K562 (cell line): Measurements from ENCODE around the gene HS3ST4. TPM values are rescaled to one million over a fixed set of nuclear protein-coding genes. Genes with fewer than 3 reads are reported as not detected.

Experiments used
- ATAC-seq: fragments of 200-7000 bp; cut with Tn5 transposase; 3 replicates; pipeline ENCODE4 v1.9.1; 2020; ENCODE audit warnings: moderate library complexity
- BruUV-seq: library from RNA; stranded (reverse); fragments of 400-500 nt; replicated peaks from 2 replicates; lab custom pipeline; 2021; lab: Mats Ljungman, UMichigan
- CTCF ChIA-PET: fragments of 300-600 bp; formaldehyde crosslinking; extraction: SDS; loops from one replicate; lab custom pipeline; 2021; ENCODE audit warnings: low intra/inter-chr PET ratio; lab: Yijun Ruan, JAX
- POLR2A ChIA-PET: fragments of 300-600, 350-650 bp; sonication (Branson Sonifier 250); formaldehyde crosslinking; extraction: SDS; loops from one replicate; lab custom pipeline; 2021; ENCODE audit warnings: antibody characterized with exemption, inconsistent platforms; lab: Yijun Ruan, JAX
- DNase-seq, 4 experiments: peaks; one replicate each; pipeline versions ENCODE4 v3.0.0 to v3.0.0-alpha.2; 2011 to 2018; ENCODE audit warnings: low spot score in 3 of 4, mixed read lengths in 3 of 4; ENCODE audit errors: extremely low read depth in 1 of 4
- FAIRE-seq: peaks from 2 replicates; lab custom pipeline; 2011; peaks lifted over from hg19 to GRCh38; lab: Jason Lieb, UNC
- H2AFZ ChIP-seq: 2 replicates; pipeline ENCODE4 v1.6.0; 2011; ENCODE audit warnings: low read depth, low read length, control low read depth, inconsistent platforms
- H3K27ac ChIP-seq: fragments of 200-600 bp; 3 replicates; pipeline ENCODE4 v1.8.0; 2011; ENCODE audit warnings: low read depth, mild to moderate bottlenecking, control low read depth, inconsistent platforms, low read length, moderate library complexity, mixed read lengths; ENCODE audit errors: extremely low read depth
- H3K27me3 ChIP-seq, 2 experiments: fragments of 300-600 bp in 1 of 2; 2 replicates in 1 of 2; 3 replicates in 1 of 2; pipeline versions ENCODE4 v1.6.0 to v1.8.0; 2011; ENCODE audit warnings: inconsistent platforms in 2 of 2, low read length in 2 of 2, mild to moderate bottlenecking in 1 of 2, mixed read lengths in 1 of 2, moderate library complexity in 1 of 2; ENCODE audit not compliant: control insufficient read depth in 2 of 2, insufficient read depth in 2 of 2
- H3K36me3 ChIP-seq: fragments of 300-600 bp; 3 replicates; pipeline ENCODE4 v1.8.0; 2011; ENCODE audit warnings: mild to moderate bottlenecking, low read length, inconsistent platforms; ENCODE audit not compliant: control insufficient read depth, insufficient read depth
- H3K4me1 ChIP-seq, 2 experiments: fragments of 200-600 bp in 1 of 2; replicated peaks in 1 of 2; 2 replicates in 1 of 2; 3 replicates in 1 of 2; pipeline versions ENCODE4 v1.5.1 to v1.8.0; 2011; ENCODE audit warnings: inconsistent platforms in 2 of 2, low read length in 2 of 2, mild to moderate bottlenecking in 1 of 2, mixed read lengths in 1 of 2, moderate library complexity in 1 of 2; ENCODE audit not compliant: control insufficient read depth in 2 of 2, insufficient read depth in 2 of 2
- H3K4me2 ChIP-seq: 2 replicates; pipeline ENCODE4 v1.6.1; 2011; ENCODE audit warnings: low read length, control low read depth, inconsistent platforms, mixed read lengths; ENCODE audit not compliant: insufficient read depth
- H3K4me3 ChIP-seq: fragments of 200-600 bp; sonication (generic), shearing (Covaris generic); 2 replicates; pipeline ENCODE4 v1.5.1; 2016; ENCODE audit warnings: control low read depth, inconsistent platforms
- H3K79me2 ChIP-seq: fragments of 200-600 bp; 3 replicates; pipeline ENCODE4 v1.8.0; 2011; ENCODE audit warnings: low read length, inconsistent platforms; ENCODE audit not compliant: control insufficient read depth, insufficient read depth
- H3K9ac ChIP-seq, 2 experiments: 2 replicates each; pipeline versions ENCODE4 v1.6.0 to v1.6.1; 2011; ENCODE audit warnings: low read depth in 2 of 2, low read length in 2 of 2, control low read depth in 1 of 2, inconsistent platforms in 1 of 2, mild to moderate bottlenecking in 1 of 2, mixed read lengths in 1 of 2; ENCODE audit not compliant: insufficient read depth in 1 of 2
- H3K9me1 ChIP-seq: one replicate; pipeline ENCODE4 v1.6.0; 2011; ENCODE audit warnings: inconsistent platforms, mild to moderate bottlenecking, low read length, moderate library complexity; ENCODE audit not compliant: control insufficient read depth, insufficient read depth
- H3K9me3 ChIP-seq: replicated peaks from 2 replicates; pipeline ENCODE4 v1.5.1; 2011; ENCODE audit warnings: low read depth, low read length, inconsistent platforms; ENCODE audit not compliant: control insufficient read depth, insufficient read depth
- H4K20me1 ChIP-seq: replicated peaks from 2 replicates; pipeline ENCODE4 v1.6.1; 2011; ENCODE audit warnings: low read length, inconsistent platforms, mixed read lengths; ENCODE audit not compliant: control insufficient read depth, insufficient read depth
- DPF2 ChIP-seq: fragments of 450-650 bp; IDR thresholded peaks from 2 replicates; pipeline ENCODE4 v1.6.1; 2016
- GTF2F1 ChIP-seq: IDR thresholded peaks from 2 replicates; pipeline ENCODE4 v1.6.1; 2011; ENCODE audit warnings: low read depth, low read length, improper control_type of control experiment
- MTA1 ChIP-seq: fragments of 450-650 bp; IDR thresholded peaks from 2 replicates; pipeline ENCODE4 v1.6.1; 2017; ENCODE audit warnings: borderline replicate concordance
- POLR2A ChIP-seq: fragments of 450-650 bp; conservative IDR thresholded peaks from 2 replicates; pipeline ENCODE4 v1.6.1; 2016
- PREB ChIP-seq: sonication (generic); formaldehyde crosslinking; IDR thresholded peaks from 2 replicates; pipeline ENCODE4 v1.8.1; 2023; ENCODE audit warnings: mild to moderate bottlenecking, missing genetic modification reagents
- RBFOX2 ChIP-seq: fragments of 200-400 bp; formaldehyde crosslinking; IDR thresholded peaks from 2 replicates; pipeline ENCODE4 v1.6.1; 2017; ENCODE audit warnings: low read depth, mild to moderate bottlenecking, low read length, moderate library complexity
- ZNF12 ChIP-seq: sonication (generic); formaldehyde crosslinking; IDR thresholded peaks from 2 replicates; pipeline ENCODE4 v1.4.0; 2020; ENCODE audit warnings: mild to moderate bottlenecking, missing genetic modification reagents
- ZNF282 ChIP-seq: sonication (generic); formaldehyde crosslinking; IDR thresholded peaks from 2 replicates; pipeline ENCODE4 v1.8.1; 2023; ENCODE audit warnings: missing genetic modification reagents
- WGBS: fragments of 100-300 bp; shearing (Covaris generic); methylation state at CpG from one replicate; pipeline ENCODE4 v1.1.6; 2016; ENCODE audit warnings: low coverage, mixed read lengths; ENCODE audit not compliant: insufficient coverage; ENCODE audit errors: missing lambda C conversion rate; 5-methylcytosine and 5-hydroxymethylcytosine counted together
- in situ Hi-C: fragments of 300-500 bp; cut with MboI; formaldehyde crosslinking; loops from 4 replicates; pipeline ENCODE4 v1.15.0; 2018; ENCODE audit warnings: inconsistent platforms, mixed read lengths
- intact Hi-C: fragments of 100-400 bp; cut with micrococcal nuclease; formaldehyde crosslinking; loops from 2 replicates; pipeline ENCODE4 v1.14.2; 2022
- polyA plus RNA-seq, 8 experiments: library from polyadenylated mRNA; depleted of rRNA in 4 of 8; stranded (reverse) in 5 of 8; unstranded in 3 of 8; fragments of >200 nt; fragmentation: Nextera tagmentation in 2 of 8; fragmentation: Illumina TruSeq in 1 of 8; extraction: Ambion mirVana in 2 of 8; extraction: Trizol in 1 of 8; gene quantifications; 2 replicates each; pipeline versions ENCODE4 v1.2.1 to v1.2.3, GENCODE V29; 2011 to 2014; ENCODE audit warnings: inconsistent platforms in 1 of 8, missing spikeins in 1 of 8
- total RNA-seq, 7 experiments: library from RNA; depleted of rRNA in 6 of 7; stranded (reverse); fragments of >200 nt in 6 of 7; fragmentation: Illumina TruSeq in 2 of 7; extraction: Trizol in 2 of 7; gene quantifications; 2 replicates each; pipeline versions ENCODE4 v1.2.1 to v1.2.3, GENCODE V29; 2011 to 2021; ENCODE audit warnings: low replicate concordance in 1 of 7

The HS3ST4 gene
- total and polyA plus RNA-seq, 9 of the 15 experiments (the other 6 are each of a cell fraction or from before 2014, with no cell fraction given) = not detected

- ATAC-seq (no peak), FAIRE-seq (no peak), DNase-seq (no peak)
- no peaks in the 10 kb centered on the region for H3K79me2 ChIP-seq
- intact Hi-C loops = no loop called here
- H3K9ac ChIP-seq = no peak overlapping the region
- no TSS peak for BruUV-seq
- ChIA-PET CTCF (no interaction called here), POLR2A (interaction anchor here (0.6 kb wide), 1 partner anchor 189 kb away, joined by 3 read pairs; no protein-coding TSS in a partner anchor)
- H3K27me3 ChIP-seq = peaks cover 0 to 8% of the 10 kb centered on the region in 2 experiments; a peak in 2 of 5 replicates
- H3K36me3 ChIP-seq = no peaks in the 10 kb centered on the region
- H3K4me1 ChIP-seq = no peaks in the 10 kb centered on the region
- H3K9me3 ChIP-seq = no peaks in the 10 kb centered on the region
- TF ChIP-seq ZNF282 (CRISPR knock-in tag) = no peak
- no peak for TF ChIP-seq MTA1
- TF ChIP-seq RBFOX2 = no peak
- TF ChIP-seq ZNF12 (CRISPR knock-in tag) = no peak
- TF ChIP-seq DPF2 = no peak
- no peak for TF ChIP-seq GTF2F1
- no peak for TF ChIP-seq POLR2A
- no peaks in the 10 kb centered on the region for H4K20me1 ChIP-seq
- H3K4me3 ChIP-seq = no peak overlapping the region
- in situ Hi-C loops = no loop called here
- 3% methylated on average over 5 of the region's 5 CpGs for WGBS
- H2AFZ ChIP-seq = no peak overlapping the region
- H3K4me2 ChIP-seq = no peak overlapping the region
- no peaks in the 10 kb centered on the region for H3K9me1 ChIP-seq
- no peak overlapping the region for H3K27ac ChIP-seq
These were observed 204.7 kb downstream of the HS3ST4 start for GRCh38 chr16:25896411-25896810.

GRCh38 chr16:25897702-25898101 lies 205.9 kb downstream of the HS3ST4 start:
- CTCF ChIA-PET = interaction anchor here (0.7 kb wide), 1 partner anchor 759 kb away, joined by 8 read pairs; no protein-coding TSS in a partner anchor

More at GRCh38 chr16:25897702-25898101, 205.9 kb downstream of the HS3ST4 start:
- H3K9me3 ChIP-seq = no peaks in the 10 kb centered on the region
- in situ Hi-C loops = no loop called here
- H3K79me2 ChIP-seq = no peaks in the 10 kb centered on the region
- no peaks in the 10 kb centered on the region for H3K36me3 ChIP-seq
- no peak for TF ChIP-seq PREB (CRISPR knock-in tag)
- TF ChIP-seq, all 486 proteins: peak for 0
- Histone ChIP-seq H2AFZ (no peak overlapping the region), H3K4me2 (no peak overlapping the region), H3K4me3 (no peak overlapping the region), H3K4me1 (no peaks in the 10 kb centered on the region), H4K20me1 (no peaks in the 10 kb centered on the region), H3K27me3 (peaks cover 0 to 8% of the 10 kb centered on the region in 2 experiments; a peak in 2 of 5 replicates), H3K9me1 (no peaks in the 10 kb centered on the region), H3K9ac (no peak overlapping the region), H3K27ac (no peak overlapping the region)
- FAIRE-seq = no peak
- DNase-seq = no peak
- POLR2A ChIA-PET = interaction anchor here (0.7 kb wide), 1 partner anchor 9 kb away, joined by 3 read pairs; no protein-coding TSS in a partner anchor
- no peak for ATAC-seq
- intact Hi-C loops = no loop called here
- BruUV-seq = no TSS peak
- whole genome bisulfite sequencing = 2% methylated on average over 9 of the region's 10 CpGs
